Cardiac fibroblast (primary cell): ENCODE results near the gene KDM6A.

Experiments
- DNase-seq, 2 donors: peaks; one replicate each; pipeline versions ENCODE4 v3.0.0 to v3.0.0-alpha.2; 2010; ENCODE audit warnings: low read depth in 2 of 2
- H3K4me3 ChIP-seq, 2 donors: replicated peaks in 1 of 2; 1 replicate in 1 of 2; 2 replicates in 1 of 2; pipeline ENCODE4 v1.5.1; 2011; ENCODE audit warnings: low read depth in 2 of 2, low read length in 2 of 2, mild to moderate bottlenecking in 2 of 2, moderate library complexity in 1 of 2
- CTCF ChIP-seq: IDR thresholded peaks from one replicate; pipeline ENCODE4 v1.5.1; 2011; ENCODE audit warnings: low read depth, mild to moderate bottlenecking, low read length, inconsistent platforms

Gene KDM6A

GRCh38 chrX:44899946-44900345 is 27.0 kb downstream of the KDM6A start:
- no peak for TF ChIP-seq CTCF
- H3K4me3 ChIP-seq = no peak overlapping the region
- DNase-seq = no peak

- no peak for TF ChIP-seq CTCF
- no peak overlapping the region for H3K4me3 ChIP-seq
- DNase-seq = peak; percentile 34 to 81
Observed at GRCh38 chrX:44903107-44903506, 30.1 kb downstream of the KDM6A start.

GRCh38 chrX:44903830-44904530 is 31.0 kb downstream of the KDM6A start:
- no peak for TF ChIP-seq CTCF
- no peak for DNase-seq
- H3K4me3 ChIP-seq = no peak overlapping the region

- peak; percentile 12 for TF ChIP-seq CTCF
- no peak for DNase-seq
- H3K4me3 ChIP-seq = no peak overlapping the region
Observed at GRCh38 chrX:44904542-44905115, 31.6 kb downstream of the KDM6A start.

- H3K4me3 ChIP-seq = no peak overlapping the region
- DNase-seq = no peak
- no peak for TF ChIP-seq CTCF
Observed at GRCh38 chrX:44906041-44906440, 33.1 kb downstream of the KDM6A start.

- H3K4me3 ChIP-seq = no peak overlapping the region
- TF ChIP-seq CTCF = no peak
- no peak for DNase-seq
Observed at GRCh38 chrX:44906542-44906941, 33.6 kb downstream of the KDM6A start.

GRCh38 chrX:44908153-44908552 is 35.2 kb downstream of the KDM6A start:
- peak; percentile 25 to 31 for DNase-seq
- no peak overlapping the region for H3K4me3 ChIP-seq
- TF ChIP-seq CTCF = no peak
